Vein endothelial cell (primary cell): ENCODE measurements around the gene THOC1. TPM values are rescaled to one million over a fixed set of nuclear protein-coding genes. Genes with fewer than 3 reads are reported as not detected.

Experiments
- total RNA-seq: library from RNA; depleted of rRNA; stranded (reverse); fragments of >200 nt; gene quantifications from 2 replicates; pipeline ENCODE4 v1.2.3, GENCODE V29; 2012

THOC1 gene, protein sequence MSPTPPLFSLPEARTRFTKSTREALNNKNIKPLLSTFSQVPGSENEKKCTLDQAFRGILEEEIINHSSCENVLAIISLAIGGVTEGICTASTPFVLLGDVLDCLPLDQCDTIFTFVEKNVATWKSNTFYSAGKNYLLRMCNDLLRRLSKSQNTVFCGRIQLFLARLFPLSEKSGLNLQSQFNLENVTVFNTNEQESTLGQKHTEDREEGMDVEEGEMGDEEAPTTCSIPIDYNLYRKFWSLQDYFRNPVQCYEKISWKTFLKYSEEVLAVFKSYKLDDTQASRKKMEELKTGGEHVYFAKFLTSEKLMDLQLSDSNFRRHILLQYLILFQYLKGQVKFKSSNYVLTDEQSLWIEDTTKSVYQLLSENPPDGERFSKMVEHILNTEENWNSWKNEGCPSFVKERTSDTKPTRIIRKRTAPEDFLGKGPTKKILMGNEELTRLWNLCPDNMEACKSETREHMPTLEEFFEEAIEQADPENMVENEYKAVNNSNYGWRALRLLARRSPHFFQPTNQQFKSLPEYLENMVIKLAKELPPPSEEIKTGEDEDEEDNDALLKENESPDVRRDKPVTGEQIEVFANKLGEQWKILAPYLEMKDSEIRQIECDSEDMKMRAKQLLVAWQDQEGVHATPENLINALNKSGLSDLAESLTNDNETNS
- total RNA-seq: 31.4 and 35.7 TPM in 2 replicates

DNA sequence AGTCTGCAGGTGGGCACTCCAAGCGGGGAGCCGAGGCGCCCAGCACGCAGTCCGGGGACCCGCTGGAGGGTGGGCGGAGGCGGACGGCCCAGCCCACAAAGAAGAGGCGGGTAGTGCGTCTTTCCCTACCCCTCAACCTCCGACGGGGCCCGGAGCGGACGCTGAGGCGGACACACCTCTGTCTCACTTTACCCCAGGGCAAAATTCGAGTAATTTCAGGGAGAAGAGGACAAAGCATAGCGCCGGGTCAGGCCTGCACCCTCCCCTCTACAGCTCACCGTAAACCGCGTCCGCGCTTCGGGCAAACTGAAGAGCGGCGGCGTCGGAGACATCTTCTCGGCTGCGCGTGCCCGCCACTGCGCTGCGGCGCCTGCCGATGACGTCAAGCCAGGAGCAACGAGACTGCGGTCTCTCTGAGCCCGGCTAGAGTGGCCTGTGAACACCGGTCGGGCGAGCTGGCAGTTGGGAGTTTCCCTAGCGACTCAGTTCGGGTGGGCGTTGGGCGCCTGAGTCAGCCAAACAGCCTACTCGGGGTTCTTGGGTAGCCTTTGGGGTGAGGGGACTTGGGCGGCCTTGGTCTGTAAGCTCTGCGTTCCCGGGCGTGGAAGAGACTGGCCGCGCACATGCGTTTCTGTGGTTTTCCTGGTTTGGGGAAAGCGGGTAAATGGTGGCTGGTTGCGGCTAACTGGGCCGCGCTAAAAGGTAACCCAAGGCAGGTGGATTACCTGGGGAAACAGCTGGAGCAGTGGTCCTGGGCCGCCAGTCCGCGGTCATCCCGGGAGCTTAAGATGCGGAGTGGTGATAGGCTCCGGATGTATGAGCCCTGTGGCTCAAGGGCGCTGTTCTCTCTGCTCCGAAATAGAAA is at the start of gene THOC1:
Gene THOC1 (minus strand): TSS at position 360 of the 865 bp plus-strand sequence. CDS start 28 bp downstream, at position 332.

Other genes starting within 250 kb of the THOC1 start
- not detected in 2 replicates for gene TUBB8B, start 218.4 kb downstream of the THOC1 start, total RNA-seq
- gene USP14, start 109.5 kb downstream of the THOC1 start, total RNA-seq: 22.9 and 33.2 TPM in 2 replicates
- 4.2 and 8.2 TPM in 2 replicates for gene COLEC12, start 232.7 kb upstream of the THOC1 start, total RNA-seq